GM19239 (cell line): ENCODE data around the gene TMEM8B.

Experiments used
- DNase-seq: peaks from one replicate; pipeline ENCODE4 v3.0.0; 2011; ENCODE audit warnings: low spot score; ENCODE audit not compliant: insufficient read length
- FAIRE-seq: peaks from 2 replicates; lab custom pipeline; 2011; peaks lifted over from hg19 to GRCh38; lab: Jason Lieb, UNC

The TMEM8B gene

DNA sequence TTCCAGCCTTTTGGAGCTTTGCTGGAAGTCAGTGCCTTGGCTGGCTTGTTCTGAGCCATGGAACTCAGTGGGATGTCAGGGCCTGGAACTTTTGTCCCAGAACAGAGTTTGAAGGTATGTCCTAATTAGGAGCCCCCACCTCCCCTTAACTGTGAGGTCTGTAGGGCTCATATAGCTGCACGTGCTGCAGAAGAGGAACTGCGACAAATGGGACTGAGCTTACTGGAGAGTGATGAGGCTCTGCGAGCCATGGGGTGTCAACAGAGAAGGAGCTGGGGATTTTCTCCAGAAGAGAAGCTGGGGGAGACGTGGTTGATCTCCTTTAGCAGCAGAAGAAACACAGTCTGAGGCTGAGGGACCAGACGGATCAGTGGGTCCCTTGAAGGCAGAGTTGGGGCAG is 10.9 kb downstream of the TMEM8B start:
- FAIRE-seq (no peak), DNase-seq (no peak)

DNA sequence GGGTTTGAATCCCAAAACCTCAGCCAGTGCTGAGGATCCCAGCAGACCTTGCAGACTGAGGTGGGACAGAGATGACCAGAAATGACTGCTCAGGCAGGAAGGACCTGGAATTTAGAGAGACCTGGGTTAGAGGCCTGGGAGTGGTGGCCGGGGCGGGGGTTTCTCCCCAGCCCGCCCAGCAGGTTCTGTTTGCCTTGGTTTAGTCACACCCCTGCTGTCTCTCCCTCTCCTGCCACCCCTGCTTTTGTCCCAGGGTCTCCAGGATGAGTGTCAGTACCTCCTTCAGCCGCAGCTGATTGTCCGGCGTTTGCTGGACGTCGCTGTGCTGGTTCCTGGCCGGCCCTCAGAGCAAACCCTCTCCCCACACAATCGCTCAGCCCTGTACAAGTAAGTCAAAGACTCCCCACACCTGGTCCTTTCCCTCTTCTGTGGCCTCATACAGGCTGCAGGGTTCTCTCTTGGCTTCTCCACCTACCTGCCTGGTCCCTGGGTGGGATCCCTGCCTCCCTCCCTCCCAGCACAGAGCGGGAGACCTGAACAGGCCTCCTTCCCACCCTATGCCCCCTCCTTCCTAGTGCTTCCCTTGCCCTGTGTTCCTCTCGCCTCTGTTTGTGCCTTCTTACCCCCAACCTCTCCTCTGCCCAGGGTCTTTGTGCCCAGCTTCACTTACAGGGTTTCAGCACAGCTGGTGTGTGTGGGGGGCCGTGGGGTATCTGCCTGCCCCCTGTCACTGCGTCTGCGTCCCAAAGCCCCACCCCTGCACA is 12.0 kb downstream of the TMEM8B start:
- DNase-seq (no peak), FAIRE-seq (no peak)

DNA sequence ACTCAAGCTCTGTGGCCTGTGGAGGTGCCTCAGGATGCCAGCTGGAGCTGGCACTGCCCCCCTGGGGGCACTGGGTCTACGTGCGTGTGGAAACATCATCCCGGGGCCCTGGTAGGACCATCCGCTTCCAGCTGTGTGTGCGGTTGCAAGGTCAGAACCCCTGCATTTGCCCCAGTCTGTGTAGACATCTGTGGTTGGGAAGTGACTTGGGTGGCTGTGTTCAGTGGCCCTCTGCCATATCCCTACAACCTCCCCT is 12.5 kb downstream of the TMEM8B start:
- no peak for FAIRE-seq

DNA sequence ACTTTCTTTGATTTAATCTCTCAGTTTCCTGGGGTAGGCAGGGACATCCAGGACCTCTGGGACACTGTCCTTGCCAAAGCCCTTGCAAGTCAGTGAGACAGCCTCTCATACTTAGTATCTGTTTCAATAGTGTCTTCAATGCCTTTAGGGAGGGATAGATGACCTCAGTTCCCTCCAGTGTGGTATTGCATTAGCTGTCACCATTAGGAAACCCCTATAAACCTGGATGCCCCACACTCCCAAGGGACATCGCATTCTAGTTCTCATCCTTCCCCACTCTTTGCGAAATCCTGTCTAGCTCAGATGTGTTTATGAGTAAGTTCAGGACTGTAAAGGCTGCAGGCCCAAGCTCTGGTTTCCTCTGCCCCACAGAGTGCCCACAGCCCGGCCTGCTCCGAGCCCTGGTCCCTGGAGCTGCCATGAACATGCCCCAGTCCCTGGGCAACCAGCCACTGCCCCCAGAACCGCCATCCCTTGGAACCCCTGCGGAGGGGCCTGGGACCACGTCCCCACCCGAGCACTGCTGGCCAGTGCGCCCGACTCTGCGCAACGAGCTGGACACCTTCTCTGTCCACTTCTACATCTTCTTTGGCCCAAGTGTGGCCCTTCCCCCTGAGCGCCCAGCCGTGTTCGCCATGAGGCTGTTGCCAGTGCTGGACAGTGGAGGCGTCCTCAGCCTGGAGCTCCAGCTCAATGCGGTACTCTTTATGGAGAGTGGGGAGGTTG is 13.2 kb downstream of the TMEM8B start:
- FAIRE-seq (no peak), DNase-seq (no peak)

More for the DNA sequence above, 12.5 kb downstream of the TMEM8B start:
- DNase-seq, result no peak

DNA sequence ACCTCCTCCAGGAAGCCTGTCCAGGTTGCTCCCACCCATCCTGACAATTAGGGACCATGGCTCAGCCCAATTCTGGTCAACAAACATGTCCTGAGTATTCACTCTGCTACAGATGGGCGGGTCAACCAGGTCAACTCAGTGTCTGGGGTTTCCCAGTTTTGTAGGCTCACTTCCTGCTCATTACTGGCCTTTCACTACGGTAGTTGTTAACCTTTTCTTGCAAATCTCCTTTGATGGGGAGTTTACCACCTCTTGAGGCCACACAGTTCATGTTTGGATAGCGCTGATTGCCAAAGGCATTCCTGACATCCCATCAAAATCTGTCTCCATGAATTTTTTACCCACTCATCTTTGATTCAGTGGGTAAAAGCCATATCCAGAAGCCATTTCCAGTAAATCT is 13.8 kb downstream of the TMEM8B start:
- FAIRE-seq, result peak; percentile 84
- DNase-seq, result peak; percentile 76

DNA sequence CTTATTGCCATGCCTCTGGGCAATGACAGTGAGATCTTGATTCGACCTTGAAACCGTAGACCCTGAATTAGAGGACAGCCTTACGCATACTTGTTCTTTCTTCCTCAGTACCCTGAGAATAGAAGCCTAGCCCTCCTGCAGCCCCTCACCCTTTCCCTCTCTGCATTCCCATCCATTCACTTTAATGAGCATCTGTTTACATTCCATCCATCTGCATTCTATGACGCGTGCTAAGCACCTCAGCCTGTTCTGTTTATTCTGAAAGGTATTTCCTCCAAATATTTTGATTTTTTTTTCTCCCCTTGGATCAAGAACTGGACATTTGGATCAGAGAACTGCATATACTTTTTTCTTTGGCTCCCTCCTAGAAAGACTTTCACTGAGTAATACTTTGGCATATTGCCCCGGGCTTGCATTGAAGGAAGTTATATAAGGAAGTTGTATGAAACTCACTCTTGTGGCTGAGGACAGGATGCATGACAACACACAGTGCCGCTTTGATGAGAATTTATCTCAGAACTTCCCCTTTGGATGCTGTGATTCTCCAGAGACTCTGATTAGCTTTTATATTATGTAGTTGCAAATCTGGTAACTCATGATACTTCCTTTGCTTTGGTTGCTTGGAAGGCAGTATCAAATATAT is 15.7 kb downstream of the TMEM8B start:
- FAIRE-seq, result peak; percentile 83

DNA sequence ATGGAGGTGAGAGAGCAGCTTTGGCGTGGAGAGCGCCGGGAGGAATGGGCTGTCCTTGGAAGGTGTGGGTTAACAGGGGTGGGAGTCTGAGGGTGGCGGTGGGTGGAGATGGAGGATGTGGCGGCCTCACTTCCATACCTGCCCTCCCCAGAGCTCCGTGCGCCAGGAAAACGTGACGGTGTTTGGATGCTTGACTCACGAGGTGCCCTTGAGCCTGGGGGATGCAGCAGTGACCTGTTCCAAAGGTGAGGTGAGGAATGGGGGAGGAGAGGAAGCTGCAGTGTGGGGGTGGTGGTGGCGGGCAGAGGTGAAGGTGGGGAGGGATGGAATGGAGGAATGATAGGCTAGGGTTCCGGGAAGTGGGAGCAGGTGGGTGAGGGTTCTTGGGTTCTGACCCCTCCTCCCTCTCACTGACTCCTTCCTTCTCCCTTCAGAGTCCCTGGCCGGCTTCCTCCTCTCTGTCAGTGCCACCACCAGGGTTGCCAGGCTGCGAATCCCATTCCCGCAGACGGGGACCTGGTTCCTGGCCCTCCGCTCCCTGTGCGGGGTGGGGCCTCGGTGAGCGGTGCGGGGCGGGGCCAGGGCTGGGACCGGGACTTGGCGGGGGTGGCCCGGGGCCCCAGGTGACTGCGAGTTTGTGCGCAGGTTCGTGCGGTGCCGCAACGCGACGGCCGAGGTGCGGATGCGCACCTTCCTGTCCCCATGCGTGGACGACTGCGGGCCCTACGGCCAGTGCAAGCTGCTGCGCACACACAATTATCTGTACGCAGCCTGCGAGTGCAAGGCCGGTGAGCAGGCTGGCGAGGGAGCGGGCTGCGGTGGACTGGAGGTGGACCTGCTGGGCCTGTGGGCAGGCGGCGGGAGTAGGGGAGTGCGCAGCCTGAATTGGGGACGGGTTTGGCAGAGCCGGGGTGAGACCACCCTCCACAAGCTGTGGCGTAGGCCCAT is 17.1 kb downstream of the TMEM8B start:
- DNase-seq, result no peak
- no peak for FAIRE-seq

More for the DNA sequence above, 15.7 kb downstream of the TMEM8B start:
- DNase-seq, result peak; percentile 36

DNA sequence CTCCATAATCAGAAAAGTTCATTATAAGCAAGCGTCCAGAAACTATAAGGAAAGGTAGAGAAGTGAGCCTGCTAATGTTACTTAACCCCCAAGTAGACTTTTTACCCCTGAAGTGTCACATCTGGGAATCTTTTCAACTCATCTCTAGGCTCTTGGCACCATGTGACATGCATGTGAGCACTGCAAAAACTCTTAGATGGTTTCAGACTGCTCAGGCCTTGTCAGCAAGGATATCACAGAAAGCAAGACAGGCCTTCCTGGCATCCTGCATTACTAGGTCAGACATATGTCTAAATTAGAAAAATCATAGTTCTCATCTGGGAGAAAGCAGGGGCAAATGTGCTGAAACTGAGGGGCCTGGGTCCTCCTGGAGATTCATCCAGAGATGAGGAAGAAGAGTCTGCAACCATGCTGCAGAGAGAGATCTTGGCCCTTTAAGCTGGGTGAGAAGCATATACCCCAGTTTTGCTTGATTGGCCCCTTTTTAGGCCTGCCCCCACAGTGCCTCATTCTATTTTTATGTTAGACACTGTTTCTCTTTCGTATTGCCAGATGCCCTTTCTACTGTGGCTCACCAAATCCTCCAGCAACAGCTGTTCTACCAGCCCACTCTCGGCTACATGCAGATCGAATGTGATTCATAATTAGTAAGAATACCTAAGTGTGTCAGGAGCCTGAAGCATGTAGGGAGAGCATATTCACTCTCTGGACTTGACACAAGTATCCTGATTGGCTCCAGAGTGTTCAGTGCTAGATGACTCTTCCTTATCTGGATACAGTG is 19.0 kb downstream of the TMEM8B start:
- FAIRE-seq (peak; percentile 93), DNase-seq (peak; percentile 86)

DNA sequence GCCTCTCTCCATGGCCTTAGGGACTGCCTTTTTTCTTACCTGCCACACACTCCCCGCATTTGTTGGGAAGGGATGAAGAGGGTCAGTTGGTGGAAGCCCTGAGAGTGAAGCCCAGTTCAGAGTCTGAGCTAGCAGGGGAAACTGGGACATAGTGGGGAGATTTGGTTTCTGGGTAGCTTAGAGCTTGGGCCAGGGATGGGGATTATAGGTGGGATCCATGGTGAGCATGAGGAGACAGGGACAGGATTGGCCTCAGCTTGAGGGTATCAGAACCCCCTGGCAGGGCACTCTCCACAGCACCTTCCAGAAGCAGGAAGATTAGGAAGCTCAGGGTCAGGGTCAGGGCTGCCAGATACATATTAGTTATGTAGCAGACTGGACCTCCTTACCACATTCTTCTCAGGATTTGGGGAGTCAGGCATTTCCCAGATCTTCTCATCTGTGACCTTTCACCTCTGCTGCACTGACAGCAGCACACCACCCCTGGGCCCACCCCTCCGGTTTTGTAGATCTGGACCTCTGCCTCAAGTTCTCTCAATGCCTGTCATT is 23.3 kb downstream of the TMEM8B start:
- DNase-seq, result no peak
- no peak for FAIRE-seq

DNA sequence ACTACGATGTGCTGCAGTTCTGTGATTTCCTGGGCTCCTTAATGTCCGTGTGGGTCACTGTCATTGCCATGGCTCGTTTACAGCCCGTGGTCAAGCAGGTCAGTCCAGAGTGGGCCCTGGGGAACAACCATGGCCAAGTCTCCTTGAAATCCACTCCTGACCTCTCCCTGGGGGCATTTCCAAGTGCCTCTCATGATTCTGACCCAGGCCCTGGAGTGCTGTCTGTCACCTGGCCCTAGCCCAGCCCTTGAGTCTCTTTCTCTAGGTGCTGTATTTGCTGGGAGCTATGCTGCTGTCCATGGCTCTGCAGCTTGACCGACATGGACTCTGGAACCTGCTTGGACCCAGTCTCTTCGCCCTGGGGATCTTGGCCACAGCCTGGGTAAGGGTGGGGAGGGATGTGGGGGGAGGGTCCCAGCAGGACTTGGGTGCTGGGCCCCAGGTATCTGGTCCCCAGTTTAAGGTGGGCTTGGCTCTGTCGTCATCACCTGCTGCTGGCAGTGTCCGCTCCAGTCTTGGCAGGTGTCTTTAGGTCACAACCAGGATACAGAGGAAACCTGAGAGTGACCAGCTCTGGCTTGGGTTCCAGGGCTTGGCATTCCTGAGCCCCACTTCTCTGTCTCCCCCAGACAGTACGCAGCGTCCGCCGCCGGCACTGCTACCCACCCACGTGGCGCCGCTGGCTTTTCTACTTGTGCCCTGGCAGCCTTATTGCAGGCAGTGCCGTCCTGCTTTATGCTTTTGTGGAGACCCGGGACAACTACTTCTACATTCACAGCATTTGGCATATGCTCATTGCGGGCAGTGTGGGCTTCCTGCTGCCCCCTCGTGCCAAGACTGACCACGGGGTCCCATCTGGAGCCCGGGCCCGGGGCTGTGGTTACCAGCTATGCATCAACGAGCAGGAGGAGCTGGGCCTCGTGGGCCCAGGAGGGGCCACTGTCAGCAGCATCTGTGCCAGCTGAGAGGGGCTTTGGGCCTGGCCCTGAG is 24.1 kb downstream of the TMEM8B start:
- FAIRE-seq (no peak), DNase-seq (no peak)

DNA sequence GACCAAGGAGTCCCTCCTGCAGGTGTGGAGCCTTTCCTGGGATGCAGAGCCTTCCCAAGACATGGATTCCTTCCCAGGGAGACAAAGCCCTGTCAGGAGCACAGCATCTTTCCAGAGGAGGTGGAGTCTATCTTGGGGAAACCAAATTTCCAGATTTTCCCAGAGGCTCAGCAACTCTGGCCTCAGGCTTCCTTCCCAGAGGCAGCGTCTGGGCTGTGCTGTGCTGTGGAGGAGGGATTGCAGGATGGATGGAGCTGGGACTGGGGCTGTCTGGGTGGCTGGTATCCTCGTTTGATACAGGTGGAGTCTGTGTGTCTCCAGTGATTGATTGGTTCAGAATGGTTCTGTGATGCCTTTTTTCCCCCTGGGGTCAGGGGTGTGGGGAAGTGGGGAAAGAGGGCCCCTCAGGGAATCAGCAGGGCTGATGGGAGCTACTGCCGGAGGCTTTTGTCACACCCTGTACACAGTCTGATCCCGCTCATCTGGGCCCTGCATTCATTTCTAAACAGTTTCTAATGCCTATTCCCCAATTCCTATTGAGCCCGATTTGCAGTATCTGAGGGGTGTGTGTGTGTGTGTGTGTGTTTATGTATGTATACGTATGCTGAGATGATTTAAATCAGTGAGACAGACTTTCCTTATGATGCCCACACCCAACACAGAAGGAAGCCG is 25.2 kb downstream of the TMEM8B start:
- no peak for FAIRE-seq
- DNase-seq, result no peak

DNA sequence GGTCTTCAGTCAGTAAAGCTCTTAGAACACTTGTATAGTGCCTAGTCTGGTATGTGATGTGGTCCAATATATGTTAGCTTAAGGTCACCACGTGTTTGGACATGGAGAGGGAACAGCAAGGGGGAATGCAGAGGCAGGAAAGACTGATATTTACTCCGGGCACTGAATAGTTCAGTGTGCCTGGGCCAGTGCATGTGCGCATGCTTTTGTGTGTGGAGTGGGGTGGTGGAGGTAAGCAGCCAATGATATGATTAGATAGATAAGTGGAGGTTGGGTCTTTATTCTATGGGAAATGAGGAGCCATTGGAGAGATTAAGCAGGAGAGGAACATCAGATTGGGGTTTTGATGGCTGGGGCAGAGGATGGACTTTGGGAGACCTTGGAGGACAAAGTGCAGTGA is 27.2 kb downstream of the TMEM8B start:
- DNase-seq (no peak), FAIRE-seq (no peak)

DNA sequence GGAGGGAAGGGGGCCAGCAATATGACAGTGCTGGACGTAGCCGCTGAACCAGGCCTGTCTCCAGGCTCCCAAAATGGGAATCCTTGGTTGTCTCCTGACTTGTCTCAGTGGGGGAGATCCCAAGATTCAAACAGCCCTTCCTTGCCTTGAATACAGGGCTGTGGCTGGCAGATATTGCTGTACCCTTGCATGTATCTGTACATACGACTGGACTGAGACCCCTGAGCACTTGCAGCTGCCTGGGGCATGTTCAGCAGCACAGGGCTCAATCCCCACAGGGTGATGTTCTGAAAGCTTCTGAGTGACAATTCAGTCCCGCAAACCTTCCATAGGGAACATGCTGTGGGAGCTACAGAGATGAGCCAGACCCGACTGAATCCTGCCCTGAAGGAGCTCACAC is 27.9 kb downstream of the TMEM8B start:
- no peak for FAIRE-seq

DNA sequence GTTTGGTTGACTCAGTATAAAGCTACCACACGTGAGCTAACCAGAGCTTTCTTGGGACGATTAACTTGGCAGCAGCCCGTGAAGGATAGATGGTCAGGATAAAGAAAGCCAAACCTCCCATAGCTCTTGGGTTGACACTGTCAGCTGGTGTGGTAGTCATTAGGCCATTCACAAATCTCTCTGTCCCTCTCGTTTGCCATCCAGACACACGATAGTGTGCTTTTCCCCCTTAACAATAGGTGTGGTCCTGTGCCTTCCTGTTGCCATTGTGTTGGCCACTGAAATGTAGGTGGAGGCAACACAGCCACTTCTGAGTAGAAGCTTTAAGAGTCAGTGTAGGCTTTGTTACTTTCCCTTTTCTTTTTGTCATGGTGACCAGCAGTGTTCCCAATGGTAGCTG is 29.4 kb downstream of the TMEM8B start:
- no peak for DNase-seq
- no peak for FAIRE-seq

More for the DNA sequence above, 27.9 kb downstream of the TMEM8B start:
- no peak for DNase-seq

DNA sequence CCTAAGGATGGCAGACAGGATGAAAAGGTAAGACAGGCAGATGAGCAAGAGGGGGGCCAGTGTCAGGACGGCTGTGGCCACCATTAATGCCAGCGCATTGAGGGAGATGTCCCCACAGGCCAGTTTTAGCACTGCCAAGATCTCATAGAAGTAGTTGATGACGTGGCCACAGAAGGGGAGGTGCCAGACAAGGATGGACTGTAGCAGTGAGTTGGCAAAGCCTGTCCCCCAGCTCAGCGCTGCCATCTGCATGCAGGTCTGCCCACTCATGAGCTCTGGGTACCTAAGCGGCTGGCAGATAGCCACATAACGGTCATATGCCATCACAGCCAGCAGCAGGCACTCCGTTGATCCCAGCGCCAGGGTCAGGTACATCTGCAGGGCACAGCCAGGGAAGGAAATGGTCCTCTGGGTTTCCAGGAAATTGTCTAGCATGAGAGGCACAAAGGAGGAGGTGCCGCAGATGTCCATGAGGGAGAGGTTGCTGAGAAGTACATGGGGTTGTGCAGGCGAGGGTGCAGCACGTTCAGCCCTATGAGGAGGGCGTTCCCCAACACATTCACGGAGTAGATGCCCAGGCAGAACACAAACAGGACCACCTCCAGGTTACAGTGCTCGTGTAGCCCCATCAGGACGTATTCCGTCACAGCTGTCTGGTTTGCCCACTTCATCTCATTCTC is 30.4 kb downstream of the TMEM8B start:
- DNase-seq (no peak), FAIRE-seq (no peak)

DNA sequence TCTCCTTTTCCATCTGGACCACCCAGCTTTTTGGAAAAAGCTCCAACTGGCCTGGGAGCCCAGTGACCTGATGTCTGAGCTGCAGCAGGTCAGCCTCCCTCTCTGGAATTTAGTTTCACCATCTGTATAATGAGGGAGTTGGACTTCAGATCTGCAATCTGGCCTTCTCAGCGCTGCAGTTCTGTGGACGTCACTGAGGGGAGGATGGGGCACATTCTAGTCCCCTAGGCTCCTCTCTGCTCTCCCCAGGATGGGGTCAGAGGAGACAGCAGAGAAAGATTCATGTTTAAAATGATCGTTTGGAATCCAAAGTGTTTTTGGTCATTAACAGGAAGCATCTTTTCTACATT is 30.9 kb downstream of the TMEM8B start:
- FAIRE-seq (no peak), DNase-seq (no peak)

DNA sequence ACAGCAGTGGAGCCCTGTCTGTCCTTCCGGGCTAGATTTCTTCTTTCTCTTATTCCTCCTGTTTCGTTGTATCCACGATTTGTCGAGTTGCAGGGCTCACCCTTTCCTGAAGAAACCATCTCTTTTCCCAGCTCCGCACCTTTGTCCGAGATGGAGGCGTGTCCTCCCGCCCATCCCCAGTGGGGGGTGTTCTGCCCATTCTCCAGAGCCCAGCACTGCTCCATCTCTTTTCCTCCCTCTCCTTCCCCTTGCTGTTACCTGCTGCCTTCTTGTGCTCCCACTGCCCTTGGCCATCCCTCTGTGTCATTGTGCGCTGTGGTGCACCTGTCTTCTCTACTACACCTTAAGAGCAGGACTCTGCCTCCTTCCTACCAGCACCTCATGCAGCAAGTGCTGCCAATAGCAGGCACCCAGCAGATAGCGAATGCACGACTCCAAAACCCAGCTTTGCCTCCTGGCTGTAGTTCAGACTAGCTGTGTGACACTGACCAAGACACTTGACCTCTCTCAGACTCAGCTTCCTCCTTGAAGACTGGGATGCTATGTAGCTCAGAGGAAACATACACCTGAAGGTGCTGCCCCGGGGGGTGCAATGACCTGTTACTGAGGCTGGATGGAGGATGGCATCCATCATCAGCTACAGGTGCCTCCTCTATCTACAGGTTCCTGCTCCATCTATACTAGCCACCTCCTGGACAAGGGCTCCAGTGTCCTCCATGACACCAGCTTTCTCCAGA is 32.3 kb downstream of the TMEM8B start:
- FAIRE-seq, result no peak
- DNase-seq, result no peak
